Peyer's patch (tissue), 4 donors: Measurements from ENCODE around the gene DNAJC12.

ENCODE experiments used
- CTCF ChIP-seq, 6 experiments: fragments of 450-650 bp in 4 of 6; fragments of 200-600 bp in 2 of 6; sonication (generic) in 1 of 6; IDR thresholded peaks; one replicate each; pipeline ENCODE4 v1.5.1; 2017 to 2019; ENCODE audit warnings: antibody characterized with exemption in 6 of 6, mild to moderate bottlenecking in 3 of 6, moderate library complexity in 1 of 6
- POLR2A ChIP-seq, 2 donors: fragments of 450-650 bp; IDR thresholded peaks; one replicate each; pipeline ENCODE4 v1.5.1; 2017; ENCODE audit warnings: antibody characterized with exemption in 2 of 2, mild to moderate bottlenecking in 2 of 2, moderate library complexity in 2 of 2

- no peak for TF ChIP-seq CTCF (IDR thresholded peaks at IDR 0.05)
- TF ChIP-seq POLR2A (IDR thresholded peaks at IDR 0.05) = no peak
Observed at GRCh38 chr10:67763499-67764011, 74.4 kb downstream of the DNAJC12 start.
